ENCODE data around the gene SDK1.

- TF ChIP-seq CTCF (IDR thresholded peaks at IDR 0.05; ENCODE audit: borderline replicate concordance, extremely low read depth, low read length, poor library complexity, severe bottlenecking) (no peak), EZH2 (IDR thresholded peaks at IDR 0.05; ENCODE audit: borderline replicate concordance, low read depth, low read length, severe bottlenecking) (no peak)
Measured at GRCh38 chr7:3696113-3696512, 395.1 kb downstream of the SDK1 start.
